ENCODE results near the gene KCNQ1. TPM values are rescaled to one million over a fixed set of nuclear protein-coding genes. Genes with fewer than 3 reads are reported as not detected.

KCNQ1 gene
- total RNA-seq, 3 donors from 2014 or later (not counting 1 experiment from before 2014, with no cell fraction given) = 1.9 to 7.8 (median 3.3) TPM

- Mint-ChIP-seq H3K9me3 (no peaks in the 10 kb centered on the region), H3K27me3 (ENCODE audit: low read depth in 2 of 2) (peaks cover 12 to 22% of the 10 kb centered on the region in 2 donors), H3K36me3 (no peaks in the 10 kb centered on the region), H3K4me1 (no peaks in the 10 kb centered on the region), H3K27ac (no peak overlapping the region), H3K4me3 (no peak overlapping the region)
- ATAC-seq (no peak), DNase-seq (peak in 1 of 2 donors; percentile 9)
- 88% methylated on average over 28 of the region's 28 CpGs for WGBS (ENCODE audit: insufficient coverage)
- no peaks in the 10 kb centered on the region for H3K27me3 ChIP-seq (ENCODE audit: control insufficient read depth, insufficient read depth, low read length)
- no peaks in the 10 kb centered on the region for H3K9me3 ChIP-seq (ENCODE audit: control insufficient read depth, insufficient read depth, low read length)
- no peaks in the 10 kb centered on the region for H3K4me1 ChIP-seq (ENCODE audit: control insufficient read depth, insufficient read depth, low read length)
- H3K27ac ChIP-seq (ENCODE audit: low read length) = no peak overlapping the region
- intact Hi-C loops (cut with micrococcal nuclease) = no loop called here
- H3K4me3 ChIP-seq (ENCODE audit: low read length) = no peak overlapping the region
- TF ChIP-seq CTCF (IDR thresholded peaks at IDR 0.05) = no peak
- no peaks in the 10 kb centered on the region for H3K36me3 ChIP-seq (ENCODE audit: control insufficient read depth, insufficient read depth, low read length)
Measured at GRCh38 chr11:2590965-2591754, 146.4 kb downstream of the KCNQ1 start.

- Histone ChIP-seq H3K4me1 (ENCODE audit: control insufficient read depth, insufficient read depth, low read length) (no peaks in the 10 kb centered on the region), H3K9me3 (ENCODE audit: control insufficient read depth, insufficient read depth, low read length) (no peaks in the 10 kb centered on the region), H3K27ac (ENCODE audit: low read length) (no peak overlapping the region), H3K4me3 (ENCODE audit: low read length) (no peak overlapping the region), H3K36me3 (ENCODE audit: control insufficient read depth, insufficient read depth, low read length) (no peaks in the 10 kb centered on the region), H3K27me3 (ENCODE audit: control insufficient read depth, insufficient read depth, low read length) (no peaks in the 10 kb centered on the region)
- intact Hi-C loops (cut with micrococcal nuclease) = no loop called here
- TF ChIP-seq CTCF (IDR thresholded peaks at IDR 0.05) = no peak
- no peaks in the 10 kb centered on the region for H3K4me1 Mint-ChIP-seq
- WGBS (ENCODE audit: insufficient coverage) = 82% methylated on average over 10 of the region's 10 CpGs
- no peaks in the 10 kb centered on the region for H3K9me3 Mint-ChIP-seq
- H3K27me3 Mint-ChIP-seq (ENCODE audit: low read depth in 2 of 2) = peaks cover 15 to 26% of the 10 kb centered on the region in 2 donors
- H3K4me3 Mint-ChIP-seq = no peak overlapping the region
- no peaks in the 10 kb centered on the region for H3K36me3 Mint-ChIP-seq
- no peak overlapping the region for H3K27ac Mint-ChIP-seq
- no peak for ATAC-seq
- DNase-seq = peak in 1 of 2 donors; percentile 13
Measured at GRCh38 chr11:2591805-2592204, 147.0 kb downstream of the KCNQ1 start.

GRCh38 chr11:2592559-2593392 lies 148.0 kb downstream of the KCNQ1 start:
- Histone ChIP-seq H3K27me3 (ENCODE audit: control insufficient read depth, insufficient read depth, low read length) (no peaks in the 10 kb centered on the region), H3K4me3 (ENCODE audit: low read length) (no peak overlapping the region), H3K36me3 (ENCODE audit: control insufficient read depth, insufficient read depth, low read length) (no peaks in the 10 kb centered on the region), H3K4me1 (ENCODE audit: control insufficient read depth, insufficient read depth, low read length) (no peaks in the 10 kb centered on the region), H3K27ac (ENCODE audit: low read length) (no peak overlapping the region), H3K9me3 (ENCODE audit: control insufficient read depth, insufficient read depth, low read length) (no peaks in the 10 kb centered on the region)
- 91% methylated on average over 16 of the region's 16 CpGs for WGBS (ENCODE audit: insufficient coverage)
- H3K27me3 Mint-ChIP-seq (ENCODE audit: low read depth in 2 of 2) = peaks cover 15 to 26% of the 10 kb centered on the region in 2 donors
- no peaks in the 10 kb centered on the region for H3K9me3 Mint-ChIP-seq
- intact Hi-C loops (cut with micrococcal nuclease) = no loop called here
- no peak overlapping the region for H3K4me3 Mint-ChIP-seq
- TF ChIP-seq CTCF (IDR thresholded peaks at IDR 0.05) = no peak
- no peaks in the 10 kb centered on the region for H3K36me3 Mint-ChIP-seq
- DNase-seq (peak in 1 of 2 donors; percentile 9), ATAC-seq (no peak)
- no peaks in the 10 kb centered on the region for H3K4me1 Mint-ChIP-seq
- no peak overlapping the region for H3K27ac Mint-ChIP-seq
